Mesenchymal stem cell (in vitro differentiated cells and primary cell): ENCODE data around the gene RAB4A.

Experiments
- DNase-seq: peaks from one replicate; pipeline ENCODE4 v3.0.0-alpha.2; 2013
- H2AFZ ChIP-seq: one replicate; pipeline ENCODE4 v1.6.1; 2013; ENCODE audit warnings: low read depth, mild to moderate bottlenecking, control low read depth, inconsistent platforms, low read length, moderate library complexity
- H2AK5ac ChIP-seq: 2 replicates; pipeline ENCODE4 v1.6.1; 2013; ENCODE audit warnings: low read length, moderate library complexity, mild to moderate bottlenecking, inconsistent platforms; ENCODE audit not compliant: severe bottlenecking
- H2BK120ac ChIP-seq: one replicate; pipeline ENCODE4 v1.6.1; 2013; ENCODE audit warnings: low read depth, mild to moderate bottlenecking, inconsistent platforms, low read length, moderate library complexity
- H2BK12ac ChIP-seq, 2 experiments: one replicate each; pipeline ENCODE4 v1.6.1; 2013; ENCODE audit warnings: inconsistent platforms in 2 of 2, low read length in 2 of 2, mild to moderate bottlenecking in 2 of 2, moderate library complexity in 2 of 2, control low read depth in 1 of 2
- H2BK15ac ChIP-seq: one replicate; pipeline ENCODE4 v1.6.1; 2013; ENCODE audit warnings: mild to moderate bottlenecking, low read depth, inconsistent platforms; ENCODE audit not compliant: poor library complexity, severe bottlenecking
- H2BK5ac ChIP-seq: 2 replicates; pipeline ENCODE4 v1.6.1; 2013; ENCODE audit warnings: low read depth, mild to moderate bottlenecking, low read length, control low read depth, inconsistent platforms; ENCODE audit not compliant: poor library complexity, severe bottlenecking
- H3K14ac ChIP-seq, 2 experiments: one replicate each; pipeline ENCODE4 v1.6.1; 2013; ENCODE audit warnings: inconsistent platforms in 2 of 2, low read length in 2 of 2, control low read depth in 1 of 2, mild to moderate bottlenecking in 1 of 2, moderate library complexity in 1 of 2
- H3K18ac ChIP-seq, 2 experiments: one replicate each; pipeline ENCODE4 v1.6.1; 2013; ENCODE audit warnings: inconsistent platforms in 2 of 2, low read length in 2 of 2, control low read depth in 1 of 2, low read depth in 1 of 2, mild to moderate bottlenecking in 1 of 2
- H3K23ac ChIP-seq, 2 experiments: one replicate each; pipeline ENCODE4 v1.6.1; 2013; ENCODE audit warnings: inconsistent platforms in 2 of 2, low read length in 2 of 2, mild to moderate bottlenecking in 2 of 2, moderate library complexity in 2 of 2, control low read depth in 1 of 2
- H3K27ac ChIP-seq: 2 replicates; pipeline ENCODE4 v1.5.1; 2013; ENCODE audit warnings: mild to moderate bottlenecking, moderate library complexity, low read length, control low read depth, inconsistent platforms; ENCODE audit not compliant: poor library complexity, severe bottlenecking
- H3K27me3 ChIP-seq, 2 experiments: 2 replicates each; pipeline versions ENCODE4 v1.6.1 to v1.7.0; 2013; ENCODE audit warnings: low read length in 2 of 2, mild to moderate bottlenecking in 2 of 2, moderate library complexity in 2 of 2, control low read depth in 1 of 2, inconsistent platforms in 1 of 2; ENCODE audit not compliant: control insufficient read depth in 1 of 2, insufficient read depth in 1 of 2
- H3K36me3 ChIP-seq, 2 experiments: 2 replicates each; pipeline versions ENCODE4 v1.6.1 to v1.7.0; 2013; ENCODE audit warnings: low read length in 2 of 2, control low read depth in 1 of 2, inconsistent platforms in 1 of 2, low read depth in 1 of 2, mild to moderate bottlenecking in 1 of 2; ENCODE audit not compliant: insufficient read depth in 2 of 2, control insufficient read depth in 1 of 2
- H3K4ac ChIP-seq, 2 experiments: one replicate each; pipeline ENCODE4 v1.6.1; 2013; ENCODE audit warnings: inconsistent platforms in 2 of 2, low read length in 2 of 2, mild to moderate bottlenecking in 2 of 2, moderate library complexity in 2 of 2, control low read depth in 1 of 2, low read depth in 1 of 2
- H3K4me1 ChIP-seq: 2 replicates; pipeline ENCODE4 v1.6.1; 2013; ENCODE audit warnings: low read depth, low read length, control low read depth; ENCODE audit not compliant: control insufficient read depth, insufficient read depth
- H3K4me2 ChIP-seq: 2 replicates; pipeline ENCODE4 v1.6.1; 2013; ENCODE audit warnings: low read length, mild to moderate bottlenecking, inconsistent platforms; ENCODE audit not compliant: poor library complexity, severe bottlenecking
- H3K4me3 ChIP-seq, 2 experiments: 2 replicates each; pipeline versions ENCODE4 v1.5.1 to v1.7.0; 2013; ENCODE audit warnings: low read length in 2 of 2, mild to moderate bottlenecking in 2 of 2, control low read depth in 1 of 2, low read depth in 1 of 2; ENCODE audit not compliant: insufficient read depth in 1 of 2
- H3K79me1 ChIP-seq: replicated peaks from 2 replicates; pipeline ENCODE4 v1.6.1; 2013; ENCODE audit warnings: mild to moderate bottlenecking, control low read depth, low read length, inconsistent platforms; ENCODE audit not compliant: poor library complexity, severe bottlenecking
- H3K9ac ChIP-seq: 2 replicates; pipeline ENCODE4 v1.7.0; 2013; ENCODE audit warnings: mild to moderate bottlenecking, low read length, moderate library complexity
- H3K9me3 ChIP-seq: 2 replicates; pipeline ENCODE4 v1.7.0; 2013; ENCODE audit warnings: mild to moderate bottlenecking, low read length; ENCODE audit not compliant: control insufficient read depth
- H4K8ac ChIP-seq: one replicate; pipeline ENCODE4 v1.6.1; 2013; ENCODE audit warnings: inconsistent platforms, mild to moderate bottlenecking, low read length, moderate library complexity
- H4K91ac ChIP-seq: one replicate; pipeline ENCODE4 v1.6.1; 2013; ENCODE audit warnings: mild to moderate bottlenecking, low read length, inconsistent platforms
- whole genome bisulfite sequencing: methylation state at CpG from one replicate; pipeline ENCODE4 v1.1.7; 2013; ENCODE audit warnings: mixed read lengths; 5-methylcytosine and 5-hydroxymethylcytosine counted together

The RAB4A gene

DNA sequence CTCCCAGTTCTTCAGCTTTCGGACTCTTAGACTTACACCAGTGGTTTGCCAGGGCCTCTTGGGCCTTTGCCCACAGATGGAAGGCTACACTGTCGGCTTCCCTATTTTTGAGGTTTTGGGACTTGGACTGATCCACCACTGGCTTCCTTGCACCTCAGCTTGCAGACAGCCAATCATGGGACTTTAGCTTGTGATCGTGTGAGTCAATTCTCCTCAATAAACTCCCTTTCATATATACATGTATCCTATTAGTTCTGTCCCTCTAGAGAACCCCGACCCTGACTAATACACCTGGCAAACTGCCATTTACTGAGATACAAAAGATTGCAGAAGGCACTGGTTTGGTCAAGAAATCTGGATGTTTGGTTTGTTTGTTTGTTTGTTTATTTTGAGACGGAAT lies 6.4 kb upstream of the RAB4A start:
- Histone ChIP-seq H2BK5ac (no peak overlapping the region), H2AFZ (no peak overlapping the region), H3K9me3 (peaks cover 9% of the 10 kb centered on the region), H2BK12ac (no peak overlapping the region), H2AK5ac (no peak overlapping the region), H3K4me2 (no peak overlapping the region), H3K23ac (no peak overlapping the region), H3K79me1 (no peaks in the 10 kb centered on the region), H3K27ac (no peak overlapping the region), H3K18ac (no peak overlapping the region), H4K91ac (no peak overlapping the region), H2BK15ac (no peak overlapping the region), H3K4me1 (no peaks in the 10 kb centered on the region), H3K27me3 (no peaks in the 10 kb centered on the region), H3K4ac (no peak overlapping the region), H4K8ac (no peak overlapping the region), H3K4me3 (no peak overlapping the region), H3K36me3 (no peaks in the 10 kb centered on the region), H2BK120ac (no peak overlapping the region), H3K14ac (no peak overlapping the region), H3K9ac (no peak overlapping the region)
- peak; percentile 13 for DNase-seq
- 89% methylated on average over 4 of the region's 5 CpGs for WGBS

DNA sequence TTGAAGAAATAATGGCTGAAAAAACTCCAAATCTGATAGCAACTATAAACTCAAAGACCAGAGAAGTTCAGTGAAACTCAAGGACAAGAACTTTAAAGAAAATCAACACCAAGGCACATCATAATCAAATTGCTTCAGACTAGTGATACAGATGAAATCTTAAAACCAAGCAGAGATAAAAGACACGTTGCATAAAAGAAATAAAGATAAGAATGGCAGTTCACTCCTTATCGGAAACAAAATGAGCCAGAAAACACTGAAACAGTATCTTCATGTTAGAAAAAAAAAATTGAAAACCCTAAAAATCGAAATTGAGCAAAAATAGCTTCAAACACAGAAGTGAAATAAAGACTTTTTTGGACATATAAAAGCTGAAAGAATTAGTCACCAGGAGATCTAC lies 4.6 kb upstream of the RAB4A start:
- H3K9me3 ChIP-seq, result peaks cover 9% of the 10 kb centered on the region
- no peak overlapping the region for H3K14ac ChIP-seq
- no peaks in the 10 kb centered on the region for H3K27me3 ChIP-seq
- H2BK5ac ChIP-seq, result no peak overlapping the region
- H2AK5ac ChIP-seq, result no peak overlapping the region
- peaks cover 5% of the 10 kb centered on the region for H3K4me1 ChIP-seq
- DNase-seq, result no peak
- H3K4me2 ChIP-seq, result no peak overlapping the region
- H3K36me3 ChIP-seq, result no peaks in the 10 kb centered on the region
- H3K9ac ChIP-seq, result no peak overlapping the region
- H3K4me3 ChIP-seq, result no peak overlapping the region
- no peak overlapping the region for H2BK15ac ChIP-seq
- no peak overlapping the region for H4K8ac ChIP-seq
- H3K18ac ChIP-seq, result no peak overlapping the region
- H3K27ac ChIP-seq, result no peak overlapping the region
- H2BK120ac ChIP-seq, result no peak overlapping the region
- H2AFZ ChIP-seq, result no peak overlapping the region
- H3K79me1 ChIP-seq, result no peaks in the 10 kb centered on the region
- WGBS, result 60% methylated on average over 1 of the region's 3 CpGs
- no peak overlapping the region for H3K4ac ChIP-seq
- H2BK12ac ChIP-seq, result no peak overlapping the region
- H4K91ac ChIP-seq, result no peak overlapping the region
- no peak overlapping the region for H3K23ac ChIP-seq

DNA sequence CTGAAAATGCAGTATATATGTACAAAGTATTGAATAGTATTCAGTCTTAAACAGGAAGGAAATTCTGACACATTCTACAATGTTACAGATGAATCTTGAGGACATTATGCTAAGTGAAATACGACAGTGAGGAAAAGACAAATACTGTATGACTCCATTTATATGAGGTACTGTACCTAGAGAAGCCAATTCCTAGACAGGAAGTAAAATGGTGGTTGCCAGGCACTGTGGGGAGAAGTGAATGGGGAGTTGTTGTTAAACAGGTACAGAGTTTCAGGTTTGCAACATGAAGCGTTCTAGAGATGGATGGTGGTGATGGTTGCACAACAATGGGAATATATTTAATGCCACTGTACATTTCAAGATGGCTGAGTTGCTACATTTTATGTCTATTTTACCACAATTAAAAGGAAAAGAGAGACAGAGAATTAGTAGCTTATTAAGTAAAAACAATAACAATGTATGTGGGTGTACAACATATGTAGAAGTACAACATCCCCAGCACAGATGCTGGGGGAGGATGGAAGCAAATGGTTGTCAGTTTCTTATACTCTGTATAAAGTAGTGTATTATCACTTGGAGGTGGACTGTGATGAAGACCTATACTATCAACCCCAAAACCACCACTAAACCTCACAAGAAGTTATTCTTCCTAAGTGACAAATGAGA lies 3.9 kb upstream of the RAB4A start:
- H2AK5ac ChIP-seq, result no peak overlapping the region
- 91% methylated on average over 1 of the region's 2 CpGs for WGBS
- H3K4me3 ChIP-seq, result no peak overlapping the region
- no peak overlapping the region for H2BK15ac ChIP-seq
- no peaks in the 10 kb centered on the region for H3K79me1 ChIP-seq
- H3K27ac ChIP-seq, result no peak overlapping the region
- H3K14ac ChIP-seq, result no peak overlapping the region
- no peak for DNase-seq
- no peak overlapping the region for H3K23ac ChIP-seq
- H4K8ac ChIP-seq, result no peak overlapping the region
- H3K27me3 ChIP-seq, result no peaks in the 10 kb centered on the region
- H2BK120ac ChIP-seq, result no peak overlapping the region
- peaks cover 5% of the 10 kb centered on the region for H3K4me1 ChIP-seq
- H2BK12ac ChIP-seq, result no peak overlapping the region
- H3K9ac ChIP-seq, result no peak overlapping the region
- H2BK5ac ChIP-seq, result no peak overlapping the region
- no peaks in the 10 kb centered on the region for H3K36me3 ChIP-seq
- peaks cover 9% of the 10 kb centered on the region for H3K9me3 ChIP-seq
- no peak overlapping the region for H3K18ac ChIP-seq
- no peak overlapping the region for H4K91ac ChIP-seq
- H3K4ac ChIP-seq, result no peak overlapping the region
- no peak overlapping the region for H2AFZ ChIP-seq
- H3K4me2 ChIP-seq, result no peak overlapping the region

GRCh38 chr1:229268505-229268904 lies 2.4 kb upstream of the RAB4A start:
- no peak overlapping the region for H2AFZ ChIP-seq
- H3K23ac ChIP-seq, result no peak overlapping the region
- H3K4me3 ChIP-seq, result no peak overlapping the region
- no peak overlapping the region for H2BK5ac ChIP-seq
- H3K18ac ChIP-seq, result no peak overlapping the region
- no peak overlapping the region for H2BK15ac ChIP-seq
- no peak overlapping the region for H2AK5ac ChIP-seq
- no peak for DNase-seq
- no peak overlapping the region for H2BK12ac ChIP-seq
- H3K14ac ChIP-seq, result no peak overlapping the region
- no peak overlapping the region for H3K4ac ChIP-seq
- H3K9ac ChIP-seq, result no peak overlapping the region
- H4K91ac ChIP-seq, result no peak overlapping the region
- no peaks in the 10 kb centered on the region for H3K27me3 ChIP-seq
- H3K27ac ChIP-seq, result no peak overlapping the region
- H2BK120ac ChIP-seq, result no peak overlapping the region
- 89% methylated on average over 2 of the region's 2 CpGs for WGBS
- H4K8ac ChIP-seq, result no peak overlapping the region
- H3K9me3 ChIP-seq, result peaks cover 9% of the 10 kb centered on the region
- H3K4me2 ChIP-seq, result no peak overlapping the region
- H3K36me3 ChIP-seq, result no peaks in the 10 kb centered on the region
- H3K4me1 ChIP-seq, result peaks cover 11% of the 10 kb centered on the region
- H3K79me1 ChIP-seq, result peaks cover 3% of the 10 kb centered on the region
